ENCODE data around the gene LILRA5.
"Not testable (repeated sequence)": the region's sequence is repeated elsewhere in the genome, so short reads cannot be mapped to it uniquely, and the experiment has no call there.

The LILRA5 gene

GRCh38 chr19:54299515-54299914, 13.5 kb downstream of the LILRA5 start:
- DNase-seq: no peak

- DNase-seq: no peak
Observed at GRCh38 chr19:54299126-54299498, 13.9 kb downstream of the LILRA5 start.

GRCh38 chr19:54298357-54299125, 14.4 kb downstream of the LILRA5 start:
- no peak for DNase-seq

GRCh38 chr19:54297759-54298305, 15.1 kb downstream of the LILRA5 start:
- no peak for DNase-seq

GRCh38 chr19:54294539-54294938, 18.4 kb downstream of the LILRA5 start:
- no peak for DNase-seq

GRCh38 chr19:54289160-54289559, 23.8 kb downstream of the LILRA5 start:
- not testable (repeated sequence) for DNase-seq

- DNase-seq: no peak
Observed at GRCh38 chr19:54287456-54287855, 25.5 kb downstream of the LILRA5 start.

GRCh38 chr19:54286283-54286682, 26.7 kb downstream of the LILRA5 start:
- DNase-seq: not testable (repeated sequence)

GRCh38 chr19:54285427-54286056, 27.4 kb downstream of the LILRA5 start:
- DNase-seq: not testable (repeated sequence)

- no peak for DNase-seq
Observed at GRCh38 chr19:54282686-54283470, 30.1 kb downstream of the LILRA5 start.

GRCh38 chr19:54281729-54282075, 31.3 kb downstream of the LILRA5 start:
- DNase-seq: not testable (repeated sequence)

- no peak for DNase-seq
Observed at GRCh38 chr19:54281007-54281728, 31.8 kb downstream of the LILRA5 start, which contains the start of gene LILRB2. Gene LILRB2 (minus strand): TSS chr19:54281110. CDS start chr19:54280496, 614 bp downstream.

- not testable (repeated sequence) for DNase-seq
Observed at GRCh38 chr19:54280441-54280840, 32.5 kb downstream of the LILRA5 start.

GRCh38 chr19:54280025-54280424, 32.9 kb downstream of the LILRA5 start:
- DNase-seq: not testable (repeated sequence)

- DNase-seq: no peak
Observed at GRCh38 chr19:54279406-54279962, 33.5 kb downstream of the LILRA5 start.

GRCh38 chr19:54278571-54279195, 34.3 kb downstream of the LILRA5 start:
- not testable (repeated sequence) for DNase-seq

- DNase-seq: not testable (repeated sequence)
Observed at GRCh38 chr19:54278056-54278455, 34.9 kb downstream of the LILRA5 start.

- DNase-seq: not testable (repeated sequence)
Observed at GRCh38 chr19:54277111-54277615, 35.8 kb downstream of the LILRA5 start.

- DNase-seq: no peak
Observed at GRCh38 chr19:54275951-54276350, 37.0 kb downstream of the LILRA5 start.

GRCh38 chr19:54274516-54274915, 38.5 kb downstream of the LILRA5 start:
- DNase-seq: not testable (repeated sequence)

GRCh38 chr19:54273821-54274220, 39.1 kb downstream of the LILRA5 start:
- DNase-seq: no peak

Measured in NCI-H524 (cell line).